ENCODE measurements around the gene SRSF2.
"Not testable (repeated sequence)": the region's sequence is repeated elsewhere in the genome, so short reads cannot be mapped to it uniquely, and the experiment has no call there.

Gene SRSF2

DNA sequence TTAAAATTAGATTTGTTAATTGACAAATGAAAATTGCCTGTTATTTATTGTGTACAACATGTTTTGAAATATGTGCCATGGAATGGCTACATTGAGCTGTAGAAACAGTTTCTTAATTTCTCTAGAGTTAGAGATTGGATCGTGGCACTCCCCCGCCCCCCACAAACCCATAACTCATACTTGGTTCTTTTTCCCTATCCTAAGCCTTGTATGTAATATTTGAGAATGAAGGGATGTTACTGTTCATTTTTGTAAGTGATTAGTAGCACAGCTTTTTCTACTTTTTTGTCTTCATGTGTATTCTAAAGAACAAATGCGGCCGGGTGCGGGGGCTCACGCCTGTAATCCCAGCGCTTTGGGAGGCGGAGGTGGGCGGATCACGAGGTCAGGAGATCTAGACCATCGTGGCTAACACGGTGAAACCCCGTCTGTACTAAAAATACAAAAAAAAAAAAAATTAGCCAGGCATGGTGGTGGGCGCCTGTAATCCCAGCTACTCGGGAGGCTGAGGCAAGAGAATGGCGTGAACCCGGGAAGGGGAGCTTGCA lies 2.5 kb upstream of the SRSF2 start:
- not testable (repeated sequence) for H3K27me3 ChIP-seq (ENCODE audit: control insufficient read depth in 5 of 5, insufficient read depth in 4 of 5, low read length in 5 of 5); H3K4me3 ChIP-seq (ENCODE audit: low read depth in 1 of 5, low read length in 5 of 5); H3K9ac ChIP-seq (ENCODE audit: low read length in 5 of 5); H3K9me3 ChIP-seq (ENCODE audit: control insufficient read depth in 5 of 5, low read length in 5 of 5); H3K27ac ChIP-seq (ENCODE audit: low read depth, low read length)
- peaks cover 13 to 38% (median 28%) of the 10 kb centered on the region in 5 donors for H3K4me1 ChIP-seq (ENCODE audit: control insufficient read depth in 5 of 5, insufficient read depth in 5 of 5, low read length in 5 of 5)
- H3K36me3 ChIP-seq (ENCODE audit: control insufficient read depth in 5 of 5, insufficient read depth in 5 of 5, low read length in 5 of 5): peaks cover 20 to 37% (median 27%) of the 10 kb centered on the region in 5 donors

DNA sequence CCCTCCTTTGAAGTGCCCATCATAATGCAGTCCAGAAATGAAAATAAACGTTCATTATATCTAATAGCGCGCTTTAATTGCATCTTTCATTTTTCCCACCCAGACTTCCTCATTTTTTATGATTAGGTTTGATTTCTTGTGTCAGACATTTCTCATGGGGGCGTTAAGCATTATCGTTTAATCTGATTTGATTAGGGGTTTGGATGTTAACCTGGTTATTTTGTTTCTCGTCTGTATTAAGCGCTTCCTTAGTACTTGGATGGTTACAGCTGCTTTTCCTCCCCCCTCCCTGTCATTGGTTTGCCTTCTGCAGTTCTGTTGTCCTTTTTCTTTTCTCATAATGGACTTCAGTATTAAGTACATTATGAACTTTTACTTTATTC lies 1.3 kb upstream of the SRSF2 start:
- Histone ChIP-seq H3K4me1 (ENCODE audit: control insufficient read depth in 5 of 5, insufficient read depth in 5 of 5, low read length in 5 of 5) (peaks cover 18 to 50% (median 40%) of the 10 kb centered on the region in 5 donors), H3K27ac (ENCODE audit: low read depth, low read length) (peak overlapping the region; percentile 99), H3K9ac (ENCODE audit: low read length in 5 of 5) (peak overlapping the region; percentile 87 to 94 (median 89)), H3K9me3 (ENCODE audit: control insufficient read depth in 5 of 5, low read length in 5 of 5) (no peaks in the 10 kb centered on the region), H3K27me3 (ENCODE audit: control insufficient read depth in 5 of 5, insufficient read depth in 4 of 5, low read length in 5 of 5) (no peaks in the 10 kb centered on the region), H3K4me3 (ENCODE audit: low read depth in 1 of 5, low read length in 5 of 5) (peak overlapping the region; percentile 90 to 99 (median 95)), H3K36me3 (ENCODE audit: control insufficient read depth in 5 of 5, insufficient read depth in 5 of 5, low read length in 5 of 5) (peaks cover 20 to 37% (median 24%) of the 10 kb centered on the region in 5 donors)

DNA sequence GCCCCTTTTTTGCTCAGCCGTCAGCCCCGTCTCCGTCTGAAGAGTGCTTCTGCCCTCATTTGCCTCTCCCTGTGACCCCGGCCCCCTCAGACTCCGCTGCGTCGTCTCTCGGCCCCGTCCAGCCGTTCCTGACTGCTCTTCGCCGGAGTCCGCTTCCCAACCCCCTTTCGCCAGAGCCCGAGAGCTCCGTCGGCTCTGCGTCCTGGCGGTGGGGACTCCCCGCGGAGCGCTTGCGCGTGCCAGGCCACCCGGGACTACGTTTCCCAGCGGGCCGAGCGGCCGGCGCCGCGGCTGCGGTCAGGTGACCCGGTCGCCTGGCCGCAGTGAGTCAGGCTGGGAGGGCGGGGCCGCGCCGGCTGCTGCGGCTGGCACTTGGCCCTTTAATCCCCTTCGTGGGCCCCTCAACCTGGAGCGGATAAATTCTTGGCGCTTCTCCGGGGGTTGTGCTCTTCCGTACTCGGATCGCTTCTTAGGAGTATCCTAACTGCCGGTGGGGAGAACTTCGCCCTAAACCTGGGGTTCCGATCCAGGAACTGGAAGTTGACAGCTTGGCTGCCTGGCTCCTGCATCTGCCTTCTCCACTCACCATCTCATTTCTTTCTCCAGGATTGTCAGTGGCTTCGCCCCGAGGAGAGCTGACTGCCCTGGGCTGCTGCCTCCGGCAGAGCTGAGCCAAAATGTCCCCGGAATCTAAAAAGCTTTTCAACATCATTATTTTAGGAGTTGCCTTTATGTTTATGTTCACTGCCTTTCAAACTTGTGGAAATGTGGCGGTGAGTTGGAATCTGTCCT lies 741 bp upstream of the SRSF2 start, which contains the start of gene MFSD11:
Gene MFSD11 (plus strand): TSS at position 444 of the 792 bp plus-strand sequence. CDS start 234 bp downstream, at position 678.
- Histone ChIP-seq H3K9me3 (ENCODE audit: control insufficient read depth in 5 of 5, low read length in 5 of 5) (no peaks in the 10 kb centered on the region), H3K9ac (ENCODE audit: low read length in 5 of 5) (peak within 1 kb of the TSS; percentile 87 to 98 (median 96)), H3K4me3 (ENCODE audit: low read depth in 1 of 5, low read length in 5 of 5) (peak within 1 kb of the TSS; percentile 95 to 100 (median 99)), H3K27me3 (ENCODE audit: control insufficient read depth in 5 of 5, insufficient read depth in 4 of 5, low read length in 5 of 5) (no peaks in the 10 kb centered on the region), H3K4me1 (ENCODE audit: control insufficient read depth in 5 of 5, insufficient read depth in 5 of 5, low read length in 5 of 5) (peaks cover 20 to 56% (median 46%) of the 10 kb centered on the region in 5 donors), H3K27ac (ENCODE audit: low read depth, low read length) (peak within 1 kb of the TSS; percentile 99), H3K36me3 (ENCODE audit: control insufficient read depth in 5 of 5, insufficient read depth in 5 of 5, low read length in 5 of 5) (peaks cover 26 to 39% (median 29%) of the 10 kb centered on the region in 5 donors)

DNA sequence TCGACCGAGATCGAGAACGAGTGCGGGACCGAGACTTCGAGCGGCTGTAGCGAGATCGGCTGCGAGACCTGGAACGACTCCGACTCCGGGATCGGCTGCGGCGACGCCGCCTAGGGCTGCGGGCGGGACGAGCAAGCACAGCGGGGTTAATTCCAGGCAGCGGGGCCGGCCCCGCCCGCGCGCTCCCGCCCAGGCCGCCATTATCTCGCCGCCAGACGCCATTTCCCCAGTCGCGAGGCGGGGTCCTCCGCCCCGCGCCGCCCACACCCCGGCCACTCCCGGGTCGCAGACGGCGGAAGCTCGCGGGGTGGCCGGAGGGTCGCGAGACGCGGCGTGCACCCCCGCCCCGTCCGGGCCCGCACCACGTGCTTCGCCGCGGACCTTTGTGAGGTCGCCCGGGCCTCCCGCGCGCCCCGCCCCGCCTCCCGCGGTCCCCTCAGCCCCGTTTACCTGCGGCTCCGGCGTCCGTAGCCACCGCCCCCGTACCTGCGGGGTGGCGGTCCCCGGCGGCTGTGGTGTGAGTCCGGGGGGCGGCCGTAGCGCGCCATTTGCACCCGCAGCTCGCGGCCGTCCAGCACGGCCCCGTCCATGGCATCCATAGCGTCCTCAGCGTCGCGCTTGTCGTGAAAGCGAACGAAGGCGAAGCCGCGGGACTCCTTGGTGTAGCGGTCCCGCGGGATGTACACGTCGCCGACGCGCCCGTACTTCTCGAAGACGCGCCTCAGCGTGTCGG lies 616 bp downstream of the SRSF2 start:
- Histone ChIP-seq H3K4me1 (ENCODE audit: control insufficient read depth in 5 of 5, insufficient read depth in 5 of 5, low read length in 5 of 5) (peaks cover 20 to 66% (median 55%) of the 10 kb centered on the region in 5 donors), H3K4me3 (ENCODE audit: low read depth in 1 of 5, low read length in 5 of 5) (peak overlapping the region; percentile 92 to 100 (median 99)), H3K36me3 (ENCODE audit: control insufficient read depth in 5 of 5, insufficient read depth in 5 of 5, low read length in 5 of 5) (peaks cover 21 to 37% (median 26%) of the 10 kb centered on the region in 5 donors), H3K9ac (ENCODE audit: low read length in 5 of 5) (peak overlapping the region; percentile 94 to 98 (median 96)), H3K27me3 (ENCODE audit: control insufficient read depth in 5 of 5, insufficient read depth in 4 of 5, low read length in 5 of 5) (no peaks in the 10 kb centered on the region), H3K9me3 (ENCODE audit: control insufficient read depth in 5 of 5, low read length in 5 of 5) (no peaks in the 10 kb centered on the region), H3K27ac (ENCODE audit: low read depth, low read length) (peak overlapping the region; percentile 99)

DNA sequence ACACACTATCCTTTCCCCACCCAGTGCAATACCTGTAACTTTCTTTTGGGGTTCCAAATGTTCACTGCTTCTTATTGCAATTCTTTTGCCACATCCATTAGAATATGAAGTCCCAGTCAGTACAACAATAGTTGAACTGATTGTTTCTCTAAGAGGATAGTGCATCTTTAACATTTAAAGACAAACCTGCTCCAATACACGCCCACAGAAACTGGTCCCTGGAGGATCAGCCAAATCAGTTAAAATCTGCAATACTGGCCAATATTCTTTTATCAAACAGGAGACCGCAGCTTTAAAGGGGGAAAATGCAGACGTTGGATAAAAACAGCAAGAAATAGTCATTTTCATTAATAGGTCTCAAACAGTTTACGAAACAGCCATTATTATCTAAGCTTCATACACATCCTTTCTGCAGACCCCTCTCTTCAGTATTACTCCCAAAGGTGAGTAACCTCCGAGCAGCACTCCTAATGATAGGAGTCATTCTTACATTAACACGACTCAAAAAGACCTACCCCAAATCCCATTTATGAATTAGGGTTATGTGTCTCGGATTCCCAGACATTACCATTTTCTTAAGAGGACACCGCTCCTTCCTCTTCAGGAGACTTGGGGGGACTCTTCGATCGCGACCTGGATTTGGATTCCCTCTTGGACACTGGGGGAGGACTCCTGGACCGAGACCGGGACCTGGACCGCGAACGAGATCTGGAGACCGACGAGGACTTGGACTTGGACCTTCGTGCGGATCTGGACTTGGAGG lies 1.4 kb downstream of the SRSF2 start:
- Histone ChIP-seq H3K36me3 (ENCODE audit: control insufficient read depth in 5 of 5, insufficient read depth in 5 of 5, low read length in 5 of 5) (peaks cover 23 to 39% (median 30%) of the 10 kb centered on the region in 5 donors), H3K9ac (ENCODE audit: low read length in 5 of 5) (peak overlapping the region; percentile 88 to 97 (median 96)), H3K27me3 (ENCODE audit: control insufficient read depth in 5 of 5, insufficient read depth in 4 of 5, low read length in 5 of 5) (no peaks in the 10 kb centered on the region), H3K9me3 (ENCODE audit: control insufficient read depth in 5 of 5, low read length in 5 of 5) (no peaks in the 10 kb centered on the region), H3K4me3 (ENCODE audit: low read depth in 1 of 5, low read length in 5 of 5) (peak overlapping the region; percentile 92 to 100 (median 99)), H3K27ac (ENCODE audit: low read depth, low read length) (peak overlapping the region; percentile 99), H3K4me1 (ENCODE audit: control insufficient read depth in 5 of 5, insufficient read depth in 5 of 5, low read length in 5 of 5) (peaks cover 20 to 66% (median 55%) of the 10 kb centered on the region in 5 donors)

DNA sequence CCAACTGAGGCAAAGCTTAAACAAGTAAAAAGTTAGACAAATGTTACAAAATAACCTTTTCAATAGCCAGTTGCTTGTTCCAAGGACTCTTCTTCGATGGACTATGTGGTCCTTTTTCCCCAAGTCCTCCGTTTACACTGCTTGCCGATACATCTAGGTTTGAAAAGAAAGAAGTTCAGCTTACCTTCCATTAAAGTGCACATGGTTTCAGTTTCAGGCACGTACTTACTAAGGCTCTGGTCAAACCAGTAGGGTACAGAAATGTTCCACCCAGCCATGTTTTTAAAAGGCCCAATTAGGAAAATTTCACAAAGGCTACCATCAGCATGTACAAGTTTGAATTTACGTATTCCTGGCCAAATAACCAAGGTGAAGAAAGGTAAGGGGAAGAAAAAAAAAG lies 2.1 kb downstream of the SRSF2 start:
- H3K9ac ChIP-seq (ENCODE audit: low read length in 5 of 5): peak overlapping the region in 3 of 5 donors; percentile 21 to 96 (median 94)
- peak overlapping the region; percentile 92 to 100 (median 99) for H3K4me3 ChIP-seq (ENCODE audit: low read depth in 1 of 5, low read length in 5 of 5)
- H3K27me3 ChIP-seq (ENCODE audit: control insufficient read depth in 5 of 5, insufficient read depth in 4 of 5, low read length in 5 of 5): no peaks in the 10 kb centered on the region
- H3K4me1 ChIP-seq (ENCODE audit: control insufficient read depth in 5 of 5, insufficient read depth in 5 of 5, low read length in 5 of 5): peaks cover 20 to 62% (median 55%) of the 10 kb centered on the region in 5 donors
- peaks cover 23 to 44% (median 30%) of the 10 kb centered on the region in 5 donors for H3K36me3 ChIP-seq (ENCODE audit: control insufficient read depth in 5 of 5, insufficient read depth in 5 of 5, low read length in 5 of 5)
- peak overlapping the region; percentile 99 for H3K27ac ChIP-seq (ENCODE audit: low read depth, low read length)
- no peaks in the 10 kb centered on the region for H3K9me3 ChIP-seq (ENCODE audit: control insufficient read depth in 5 of 5, low read length in 5 of 5)

DNA sequence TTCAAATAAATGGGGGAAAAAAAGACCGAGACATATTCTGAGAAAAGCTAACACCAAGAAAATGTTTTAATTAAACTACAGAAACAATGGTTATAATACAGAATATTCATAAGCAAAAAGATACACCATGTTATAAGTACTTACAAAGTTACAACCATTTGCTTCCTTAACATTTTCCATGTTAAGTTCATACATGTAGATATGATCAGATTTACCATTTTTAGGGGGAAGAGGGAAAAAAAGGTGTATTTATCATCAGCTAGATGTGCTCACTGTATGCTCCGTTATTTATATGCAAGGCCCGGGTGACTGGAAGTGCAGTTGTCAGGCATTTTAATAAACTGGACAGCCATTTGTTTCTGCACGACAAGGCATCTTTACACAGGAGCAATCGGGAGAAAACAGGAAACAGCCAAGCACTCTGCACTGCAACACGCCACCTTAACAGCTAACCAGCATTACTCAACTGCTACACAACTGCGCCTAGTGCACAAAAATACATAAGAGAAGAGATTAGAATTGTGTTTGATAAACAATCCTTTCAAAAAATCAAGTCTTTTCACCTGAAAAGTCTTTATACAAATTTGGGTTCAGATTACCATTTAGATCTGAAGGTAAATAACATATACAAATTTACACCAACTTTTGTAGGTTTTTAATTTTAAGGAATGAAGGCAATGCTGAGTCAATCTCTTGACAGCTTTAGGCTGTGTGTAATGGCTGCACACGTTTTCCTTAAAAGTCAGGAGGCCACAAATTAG lies 2.9 kb downstream of the SRSF2 start:
- peak overlapping the region in 4 of 5 donors; percentile 18 to 99 (median 24) for H3K4me3 ChIP-seq (ENCODE audit: low read depth in 1 of 5, low read length in 5 of 5)
- peaks cover 20 to 63% (median 57%) of the 10 kb centered on the region in 5 donors for H3K4me1 ChIP-seq (ENCODE audit: control insufficient read depth in 5 of 5, insufficient read depth in 5 of 5, low read length in 5 of 5)
- peaks cover 23 to 45% (median 30%) of the 10 kb centered on the region in 5 donors for H3K36me3 ChIP-seq (ENCODE audit: control insufficient read depth in 5 of 5, insufficient read depth in 5 of 5, low read length in 5 of 5)
- peak overlapping the region in 4 of 5 donors; percentile 23 to 96 (median 61) for H3K9ac ChIP-seq (ENCODE audit: low read length in 5 of 5)
- H3K9me3 ChIP-seq (ENCODE audit: control insufficient read depth in 5 of 5, low read length in 5 of 5): no peaks in the 10 kb centered on the region
- peak overlapping the region; percentile 99 for H3K27ac ChIP-seq (ENCODE audit: low read depth, low read length)
- H3K27me3 ChIP-seq (ENCODE audit: control insufficient read depth in 5 of 5, insufficient read depth in 4 of 5, low read length in 5 of 5): no peaks in the 10 kb centered on the region

DNA sequence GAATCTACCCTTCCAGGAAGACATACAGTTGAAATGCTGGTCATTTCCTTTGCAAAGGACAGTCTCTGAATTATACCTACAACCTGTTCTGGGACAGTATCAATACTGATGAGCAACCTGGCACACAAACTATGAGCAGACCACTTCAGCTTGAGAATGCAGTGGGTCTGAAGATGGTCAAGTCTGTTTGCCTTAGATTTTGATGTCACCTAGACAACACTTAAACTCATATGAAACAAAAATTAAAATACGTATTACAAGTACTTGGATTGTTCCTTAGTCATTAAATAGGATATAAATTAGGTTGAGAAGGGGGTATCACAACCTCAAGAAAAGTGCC lies 3.5 kb downstream of the SRSF2 start:
- Histone ChIP-seq H3K4me3 (ENCODE audit: low read depth in 1 of 5, low read length in 5 of 5) (peak overlapping the region in 1 of 5 donors; percentile 0), H3K4me1 (ENCODE audit: control insufficient read depth in 5 of 5, insufficient read depth in 5 of 5, low read length in 5 of 5) (peaks cover 17 to 58% (median 51%) of the 10 kb centered on the region in 5 donors), H3K27me3 (ENCODE audit: control insufficient read depth in 5 of 5, insufficient read depth in 4 of 5, low read length in 5 of 5) (no peaks in the 10 kb centered on the region), H3K36me3 (ENCODE audit: control insufficient read depth in 5 of 5, insufficient read depth in 5 of 5, low read length in 5 of 5) (peaks cover 23 to 45% (median 30%) of the 10 kb centered on the region in 5 donors), H3K9ac (ENCODE audit: low read length in 5 of 5) (no peak overlapping the region), H3K9me3 (ENCODE audit: control insufficient read depth in 5 of 5, low read length in 5 of 5) (no peaks in the 10 kb centered on the region), H3K27ac (ENCODE audit: low read depth, low read length) (peak overlapping the region; percentile 27)

Data from subcutaneous abdominal adipose tissue (tissue), 5 donors.